ENCODE results near the gene MYO3A.

The MYO3A gene

DNA sequence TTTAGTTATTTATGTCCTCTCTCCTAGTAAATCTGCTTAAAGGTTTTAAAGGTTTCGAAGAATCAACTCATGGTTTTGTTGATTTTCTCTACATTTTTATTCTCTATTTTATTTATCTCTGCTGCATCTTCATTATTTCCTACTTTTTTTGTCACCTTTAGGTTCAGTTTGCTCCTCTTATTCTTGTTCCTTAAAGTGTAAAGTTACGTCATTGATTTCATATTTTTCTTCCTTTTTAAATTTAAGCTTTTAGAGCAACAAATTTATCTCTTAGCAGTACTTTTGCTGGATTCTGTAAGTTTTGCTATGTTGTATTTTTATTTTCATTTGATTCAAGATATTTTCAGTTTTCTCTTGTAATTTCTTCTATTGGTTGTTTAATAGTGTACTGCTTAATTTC is 10.7 kb downstream of the MYO3A start:
- Histone ChIP-seq H3K9me3 (ENCODE audit: insufficient read depth, low read length) (no peaks in the 10 kb centered on the region; the same call in 1 of the 2 replicates), H3K36me3 (ENCODE audit: insufficient read depth, insufficient read length, low read length) (no peaks in the 10 kb centered on the region), H3K4me1 (ENCODE audit: insufficient read depth, insufficient read length) (no peaks in the 10 kb centered on the region), H3K9ac (ENCODE audit: insufficient read length, low read depth) (no peak overlapping the region), H3K4me3 (ENCODE audit: insufficient read length, low read depth) (no peak overlapping the region), H3K27me3 (ENCODE audit: insufficient read depth, insufficient read length) (no peaks in the 10 kb centered on the region)
- TF ChIP-seq SUZ12 (IDR thresholded peaks at IDR 0.05; ENCODE audit: extremely low read depth, insufficient read depth, insufficient read length) (no peak), YY1 (IDR thresholded peaks at IDR 0.05; ENCODE audit: insufficient read depth, insufficient read length) (no peak), ZNF274 (IDR thresholded peaks at IDR 0.05; ENCODE audit: low read depth, low read length) (no peak)
- no peak for DNase-seq (ENCODE audit: low read depth, low spot score)

DNA sequence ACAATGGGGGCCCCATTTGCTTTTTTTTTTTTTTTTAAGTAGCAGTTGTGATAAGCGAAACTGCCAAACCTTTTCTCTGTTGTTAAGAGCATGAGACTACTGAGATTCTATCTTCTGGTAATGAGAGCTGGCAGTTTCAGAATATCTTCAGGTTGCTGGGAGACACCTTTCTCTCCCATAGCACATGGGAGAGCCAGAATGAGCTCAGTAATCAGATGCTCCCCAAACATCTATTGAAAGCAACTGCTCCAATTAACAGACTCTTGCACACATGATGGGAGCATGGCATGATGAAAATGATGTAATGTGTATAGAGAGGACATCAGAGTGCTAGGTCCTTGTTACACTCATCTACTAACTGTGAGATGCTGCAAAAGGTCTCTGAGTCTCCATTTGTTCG is 18.8 kb downstream of the MYO3A start:
- H3K27me3 ChIP-seq (ENCODE audit: insufficient read depth, insufficient read length), result no peaks in the 10 kb centered on the region
- H3K36me3 ChIP-seq (ENCODE audit: insufficient read depth, insufficient read length, low read length), result peaks cover 4% of the 10 kb centered on the region
- TF ChIP-seq YY1 (IDR thresholded peaks at IDR 0.05; ENCODE audit: insufficient read depth, insufficient read length) (no peak), ZNF274 (IDR thresholded peaks at IDR 0.05; ENCODE audit: low read depth, low read length) (no peak), SUZ12 (IDR thresholded peaks at IDR 0.05; ENCODE audit: extremely low read depth, insufficient read depth, insufficient read length) (no peak)
- DNase-seq (ENCODE audit: low read depth, low spot score), result no peak
- no peak overlapping the region for H3K9ac ChIP-seq (ENCODE audit: insufficient read length, low read depth)
- 0 out of 2 replicates have a peak, but pooled peaks cover 4% of the 10 kb centered on the region for H3K9me3 ChIP-seq (ENCODE audit: insufficient read depth, low read length)
- no peaks in the 10 kb centered on the region for H3K4me1 ChIP-seq (ENCODE audit: insufficient read depth, insufficient read length)
- H3K4me3 ChIP-seq (ENCODE audit: insufficient read length, low read depth), result no peak overlapping the region

DNA sequence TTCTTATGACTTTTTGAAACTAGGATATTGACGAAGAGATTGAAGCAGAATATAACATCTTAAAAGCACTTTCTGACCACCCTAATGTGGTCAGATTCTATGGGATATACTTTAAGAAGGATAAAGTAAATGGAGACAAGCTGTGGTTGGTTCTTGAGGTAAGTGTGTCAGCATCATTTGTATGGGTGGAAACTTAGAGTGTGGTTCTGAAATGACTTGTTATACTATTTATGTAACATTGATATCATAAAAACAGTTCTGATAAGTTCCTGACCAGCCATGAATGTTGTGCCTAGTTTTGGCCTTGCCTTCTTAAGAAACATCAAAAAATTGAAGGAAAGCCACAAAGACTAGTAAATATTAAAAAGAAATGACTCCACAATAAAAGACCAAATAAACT is 20.8 kb downstream of the MYO3A start:
- no peak overlapping the region for H3K4me3 ChIP-seq (ENCODE audit: insufficient read length, low read depth)
- H3K4me1 ChIP-seq (ENCODE audit: insufficient read depth, insufficient read length), result no peaks in the 10 kb centered on the region
- TF ChIP-seq YY1 (IDR thresholded peaks at IDR 0.05; ENCODE audit: insufficient read depth, insufficient read length), result no peak
- no peak for TF ChIP-seq SUZ12 (IDR thresholded peaks at IDR 0.05; ENCODE audit: extremely low read depth, insufficient read depth, insufficient read length)
- TF ChIP-seq ZNF274 (IDR thresholded peaks at IDR 0.05; ENCODE audit: low read depth, low read length), result no peak
- DNase-seq (ENCODE audit: low read depth, low spot score), result no peak
- no peaks in the 10 kb centered on the region for H3K27me3 ChIP-seq (ENCODE audit: insufficient read depth, insufficient read length)
- H3K36me3 ChIP-seq (ENCODE audit: insufficient read depth, insufficient read length, low read length), result peaks cover 4% of the 10 kb centered on the region
- H3K9me3 ChIP-seq (ENCODE audit: insufficient read depth, low read length), result 0 out of 2 replicates have a peak, but pooled peaks cover 4% of the 10 kb centered on the region
- no peak overlapping the region for H3K9ac ChIP-seq (ENCODE audit: insufficient read length, low read depth)

DNA sequence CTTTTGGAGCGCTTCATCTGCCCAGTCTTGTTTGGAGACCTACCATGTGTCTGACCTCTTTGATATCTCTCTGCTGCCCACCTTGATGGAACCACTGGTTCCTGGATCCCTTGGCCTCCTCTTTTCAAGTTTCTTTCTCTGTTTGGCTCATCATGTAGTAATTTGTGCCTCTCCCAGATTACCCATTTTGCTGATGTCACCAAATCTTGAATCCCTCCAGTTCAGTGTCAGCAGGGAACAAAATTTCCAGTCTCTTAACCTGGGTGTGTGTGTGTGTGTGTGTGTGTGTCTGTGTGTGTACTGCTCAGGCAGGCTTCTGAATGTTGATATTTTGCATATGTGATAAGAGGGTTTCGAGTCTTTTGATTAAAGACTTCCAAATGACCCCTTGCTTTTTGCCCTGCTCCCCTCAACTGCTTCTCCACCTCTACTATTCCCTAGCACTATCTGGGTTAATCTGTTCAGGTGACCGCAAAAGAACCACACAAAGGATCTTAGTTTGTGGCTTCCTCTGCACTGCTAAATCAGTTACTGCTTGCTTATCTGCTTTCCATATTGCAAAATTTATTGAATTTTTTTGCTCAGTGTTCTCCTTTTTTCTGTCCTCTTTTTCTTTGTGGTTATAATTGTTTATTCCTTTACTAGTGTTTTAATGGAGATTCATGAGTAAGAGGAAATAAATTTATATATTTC is 25.7 kb downstream of the MYO3A start:
- H3K9ac ChIP-seq (ENCODE audit: insufficient read length, low read depth), result no peak overlapping the region
- H3K4me1 ChIP-seq (ENCODE audit: insufficient read depth, insufficient read length), result no peaks in the 10 kb centered on the region
- 0 out of 2 replicates have a peak, but pooled peaks cover 4% of the 10 kb centered on the region for H3K9me3 ChIP-seq (ENCODE audit: insufficient read depth, low read length)
- TF ChIP-seq SUZ12 (IDR thresholded peaks at IDR 0.05; ENCODE audit: extremely low read depth, insufficient read depth, insufficient read length) (no peak), ZNF274 (IDR thresholded peaks at IDR 0.05; ENCODE audit: low read depth, low read length) (no peak), YY1 (IDR thresholded peaks at IDR 0.05; ENCODE audit: insufficient read depth, insufficient read length) (no peak)
- H3K36me3 ChIP-seq (ENCODE audit: insufficient read depth, insufficient read length, low read length), result peaks cover 4% of the 10 kb centered on the region
- no peaks in the 10 kb centered on the region for H3K27me3 ChIP-seq (ENCODE audit: insufficient read depth, insufficient read length)
- H3K4me3 ChIP-seq (ENCODE audit: insufficient read length, low read depth), result no peak overlapping the region
- DNase-seq (ENCODE audit: low read depth, low spot score), result no peak

DNA sequence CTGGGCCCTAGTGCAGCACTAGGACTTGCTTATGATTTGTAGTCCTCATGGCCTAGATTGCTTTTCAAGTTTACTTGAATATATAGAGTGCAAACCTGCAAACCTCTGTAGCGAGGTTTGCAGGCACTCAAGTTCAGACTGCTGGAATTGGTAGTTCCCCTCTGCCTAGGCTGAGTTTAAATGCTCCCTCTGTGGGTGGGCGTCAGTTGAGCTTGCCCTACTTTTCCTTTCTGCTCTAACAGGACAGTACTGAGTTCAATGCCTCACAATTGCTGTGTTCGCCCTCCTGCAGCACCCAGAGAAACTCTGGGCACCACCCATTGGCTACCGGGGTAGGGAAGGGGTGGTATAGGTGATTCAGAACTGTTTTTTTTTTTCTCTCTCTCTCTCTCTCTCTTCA is 31.6 kb downstream of the MYO3A start:
- TF ChIP-seq YY1 (IDR thresholded peaks at IDR 0.05; ENCODE audit: insufficient read depth, insufficient read length) (no peak), ZNF274 (IDR thresholded peaks at IDR 0.05; ENCODE audit: low read depth, low read length) (no peak)
- H3K4me3 ChIP-seq (ENCODE audit: insufficient read length, low read depth), result no peak overlapping the region
- H3K4me1 ChIP-seq (ENCODE audit: insufficient read depth, insufficient read length), result no peaks in the 10 kb centered on the region
- no peaks in the 10 kb centered on the region for H3K36me3 ChIP-seq (ENCODE audit: insufficient read depth, insufficient read length, low read length)
- DNase-seq (ENCODE audit: low read depth, low spot score), result no peak
- H3K27me3 ChIP-seq (ENCODE audit: insufficient read depth, insufficient read length), result no peaks in the 10 kb centered on the region
- H3K9ac ChIP-seq (ENCODE audit: insufficient read length, low read depth), result no peak overlapping the region
- H3K9me3 ChIP-seq (ENCODE audit: insufficient read depth, low read length), result no peaks in the 10 kb centered on the region

DNA sequence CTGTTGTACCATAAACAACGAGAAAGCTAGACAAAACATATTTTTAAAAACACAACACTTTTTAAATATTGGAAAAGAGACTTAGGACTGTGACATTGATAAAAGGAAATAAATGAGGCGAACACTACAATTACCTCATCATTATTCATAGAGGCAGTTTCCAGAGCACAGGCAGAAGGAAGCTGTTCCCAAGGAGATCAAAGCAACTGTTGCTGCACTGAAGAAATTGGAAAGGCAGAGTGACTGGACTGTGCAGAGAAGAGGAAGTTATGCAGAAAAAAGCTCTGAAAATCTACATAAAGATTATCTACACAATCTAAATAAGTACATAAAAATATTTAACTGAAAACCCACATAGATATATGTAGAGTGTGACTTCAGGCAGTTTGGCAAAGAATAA is 32.8 kb downstream of the MYO3A start:
- no peaks in the 10 kb centered on the region for H3K4me1 ChIP-seq (ENCODE audit: insufficient read depth, insufficient read length)
- H3K9ac ChIP-seq (ENCODE audit: insufficient read length, low read depth), result no peak overlapping the region
- H3K9me3 ChIP-seq (ENCODE audit: insufficient read depth, low read length), result no peaks in the 10 kb centered on the region
- H3K4me3 ChIP-seq (ENCODE audit: insufficient read length, low read depth), result no peak overlapping the region
- no peak for DNase-seq (ENCODE audit: low read depth, low spot score)
- H3K27me3 ChIP-seq (ENCODE audit: insufficient read depth, insufficient read length), result no peaks in the 10 kb centered on the region
- no peaks in the 10 kb centered on the region for H3K36me3 ChIP-seq (ENCODE audit: insufficient read depth, insufficient read length, low read length)
- TF ChIP-seq ZNF274 (IDR thresholded peaks at IDR 0.05; ENCODE audit: low read depth, low read length) (no peak), YY1 (IDR thresholded peaks at IDR 0.05; ENCODE audit: insufficient read depth, insufficient read length) (no peak), SUZ12 (IDR thresholded peaks at IDR 0.05; ENCODE audit: extremely low read depth, insufficient read depth, insufficient read length) (no peak)

DNA sequence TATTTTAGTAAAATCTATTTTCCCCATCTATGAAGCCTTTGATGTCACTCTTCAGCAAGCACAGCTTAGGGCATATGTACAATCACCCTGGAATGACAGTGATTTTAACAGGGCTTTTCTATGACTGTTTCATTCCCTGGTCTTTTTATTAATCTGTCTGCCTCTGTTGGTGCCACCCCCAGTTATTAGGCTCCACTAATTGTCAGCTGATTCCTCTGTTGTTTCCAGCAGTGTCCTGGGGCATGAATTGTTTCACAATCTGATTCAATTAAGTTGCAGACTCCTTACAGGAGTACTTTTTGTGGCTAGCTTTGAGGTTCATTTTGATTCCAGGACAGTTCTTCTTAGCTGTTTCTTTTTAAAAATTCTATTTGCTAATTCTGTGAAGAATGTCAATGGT is 38.6 kb downstream of the MYO3A start:
- Histone ChIP-seq H3K4me3 (ENCODE audit: insufficient read length, low read depth) (no peak overlapping the region), H3K9me3 (ENCODE audit: insufficient read depth, low read length) (no peaks in the 10 kb centered on the region), H3K9ac (ENCODE audit: insufficient read length, low read depth) (no peak overlapping the region), H3K36me3 (ENCODE audit: insufficient read depth, insufficient read length, low read length) (no peaks in the 10 kb centered on the region), H3K27me3 (ENCODE audit: insufficient read depth, insufficient read length) (no peaks in the 10 kb centered on the region), H3K4me1 (ENCODE audit: insufficient read depth, insufficient read length) (no peaks in the 10 kb centered on the region)
- TF ChIP-seq ZNF274 (IDR thresholded peaks at IDR 0.05; ENCODE audit: low read depth, low read length) (no peak), YY1 (IDR thresholded peaks at IDR 0.05; ENCODE audit: insufficient read depth, insufficient read length) (no peak), SUZ12 (IDR thresholded peaks at IDR 0.05; ENCODE audit: extremely low read depth, insufficient read depth, insufficient read length) (no peak)
- no peak for DNase-seq (ENCODE audit: low read depth, low spot score)

Data from NT2/D1 (cell line).